NK-92 (cell line): Measurements from ENCODE around the gene KHNYN.

ENCODE experiments used
- DNase-seq: peaks from one replicate; lab custom pipeline; 2025; ENCODE audit not compliant: unreplicated experiment; lab: John Stamatoyannopoulos, UW

KHNYN gene

GRCh38 chr14:24399999-24400718 is 29.6 kb upstream of the KHNYN start:
- no peak for DNase-seq

- DNase-seq = no peak
Observed at GRCh38 chr14:24401810-24402702, 27.7 kb upstream of the KHNYN start.

- no peak for DNase-seq
Observed at GRCh38 chr14:24403294-24403998, 26.3 kb upstream of the KHNYN start.

- no peak for DNase-seq
Observed at GRCh38 chr14:24404814-24405213, 24.9 kb upstream of the KHNYN start.

GRCh38 chr14:24406416-24406815 is 23.3 kb upstream of the KHNYN start:
- no peak for DNase-seq

- DNase-seq = no peak
Observed at GRCh38 chr14:24407608-24408325, 22.0 kb upstream of the KHNYN start.

- DNase-seq = no peak
Observed at GRCh38 chr14:24408764-24409163, 21.0 kb upstream of the KHNYN start.

GRCh38 chr14:24409192-24409591 is 20.6 kb upstream of the KHNYN start:
- DNase-seq = no peak

- no peak for DNase-seq
Observed at GRCh38 chr14:24409956-24410355, 19.8 kb upstream of the KHNYN start.

- DNase-seq = no peak
Observed at GRCh38 chr14:24411443-24412389, 18.0 kb upstream of the KHNYN start.

GRCh38 chr14:24414077-24414476 is 15.7 kb upstream of the KHNYN start:
- DNase-seq = no peak

- DNase-seq = no peak
Observed at GRCh38 chr14:24414732-24415420, 14.9 kb upstream of the KHNYN start.

- DNase-seq = no peak
Observed at GRCh38 chr14:24415421-24416253, 14.1 kb upstream of the KHNYN start.

- DNase-seq = no peak
Observed at GRCh38 chr14:24416254-24416931, 13.4 kb upstream of the KHNYN start.

GRCh38 chr14:24416932-24417619 is 12.7 kb upstream of the KHNYN start:
- no peak for DNase-seq

GRCh38 chr14:24417832-24418491 is 11.8 kb upstream of the KHNYN start:
- DNase-seq = no peak

GRCh38 chr14:24418492-24418873 is 11.3 kb upstream of the KHNYN start:
- DNase-seq = no peak
